Kidney (tissue), 14 donors: Measurements from ENCODE around the gene OPN1MW3. TPM values are rescaled to one million over a fixed set of nuclear protein-coding genes. Genes with fewer than 3 reads are reported as not detected.

Experiments used
- DNase-seq, 5 donors: peaks; one replicate each; pipeline ENCODE4 v3.0.0-alpha.2; 2013 to 2020
- FAIRE-seq: peaks from 2 replicates; lab custom pipeline; 2012; peaks lifted over from hg19 to GRCh38; lab: Jason Lieb, UNC
- H3K27ac ChIP-seq, 2 donors: one replicate each; pipeline ENCODE4 v1.7.0; 2013; ENCODE audit warnings: low read depth in 2 of 2, low read length in 2 of 2, inconsistent platforms in 1 of 2
- H3K27me3 ChIP-seq: one replicate; pipeline ENCODE4 v1.7.1; 2013; ENCODE audit warnings: low read length, inconsistent platforms; ENCODE audit not compliant: control insufficient read depth, insufficient read depth
- H3K36me3 ChIP-seq, 3 donors: one replicate each; pipeline versions ENCODE4 v1.7.0 to v1.7.1; 2013; ENCODE audit warnings: low read length in 3 of 3, control low read depth in 1 of 3, inconsistent platforms in 1 of 3; ENCODE audit not compliant: insufficient read depth in 3 of 3, control insufficient read depth in 2 of 3
- H3K4me1 ChIP-seq, 3 donors: one replicate each; pipeline versions ENCODE4 v1.7.0 to v1.7.1; 2013; ENCODE audit warnings: low read length in 3 of 3, inconsistent platforms in 1 of 3, low read depth in 1 of 3; ENCODE audit not compliant: control insufficient read depth in 2 of 3, insufficient read depth in 2 of 3
- H3K4me3 ChIP-seq, 3 donors: one replicate each; pipeline versions ENCODE4 v1.7.0 to v1.8.1; 2013; ENCODE audit warnings: low read length in 3 of 3, control low read depth in 1 of 3, inconsistent platforms in 1 of 3
- H3K9ac ChIP-seq, 3 donors: one replicate each; pipeline versions ENCODE4 v1.7.0 to v1.7.1; 2013; ENCODE audit warnings: low read length in 3 of 3, control low read depth in 1 of 3, inconsistent platforms in 1 of 3
- H3K9me3 ChIP-seq, 3 donors: one replicate each; pipeline versions ENCODE4 v1.7.0 to v1.7.1; 2013; ENCODE audit warnings: low read length in 3 of 3, control low read depth in 1 of 3, inconsistent platforms in 1 of 3; ENCODE audit not compliant: control insufficient read depth in 2 of 3, insufficient read depth in 1 of 3
- intact Hi-C: fragments of 100-400 bp; cut with DNase I; formaldehyde crosslinking; loops from one replicate; pipeline ENCODE4 v1.11.1; 2022
- polyA plus RNA-seq: library from polyadenylated mRNA; stranded (reverse); fragments of 350-450 nt; fragmentation: Illumina TruSeq; extraction: RNeasy Lipid Tissue Mini Kit (QIAGEN cat#74804); gene quantifications from one replicate; pipeline ENCODE4 v1.2.3, GENCODE V29; 2014; ENCODE audit warnings: low read depth, low replicate concordance; ENCODE audit not compliant: insufficient read depth
- total RNA-seq: library from RNA; stranded (reverse); fragmentation: NEBNext Ultra II Directional; extraction: Animal tissue kit (Norgen Biotek cat#: 25700); gene quantifications from one replicate; pipeline ENCODE4 v1.2.1, GENCODE V29; 2021
- TF ChIP-seq, protein P1 (sequence below): IDR thresholded peaks from 3 replicates; pipeline ENCODE4 v1.5.1; 2012; ENCODE audit warnings: mild to moderate bottlenecking, moderate library complexity, borderline replicate concordance; ENCODE audit not compliant: insufficient read depth; ENCODE audit errors: extremely low read depth
- donor health status: control.
- donor health status: control.
- donor health status: control.
- donor health status: control.
- donor health status: control.
- donor health status: DM: yes; HTN: yes; CAD: no.
- donor health status: Normal renal cell carcinoma (clear cell type).

OPN1MW3 gene
- total and polyA plus RNA-seq, 2 donors from 2014 or later = not detected

DNA sequence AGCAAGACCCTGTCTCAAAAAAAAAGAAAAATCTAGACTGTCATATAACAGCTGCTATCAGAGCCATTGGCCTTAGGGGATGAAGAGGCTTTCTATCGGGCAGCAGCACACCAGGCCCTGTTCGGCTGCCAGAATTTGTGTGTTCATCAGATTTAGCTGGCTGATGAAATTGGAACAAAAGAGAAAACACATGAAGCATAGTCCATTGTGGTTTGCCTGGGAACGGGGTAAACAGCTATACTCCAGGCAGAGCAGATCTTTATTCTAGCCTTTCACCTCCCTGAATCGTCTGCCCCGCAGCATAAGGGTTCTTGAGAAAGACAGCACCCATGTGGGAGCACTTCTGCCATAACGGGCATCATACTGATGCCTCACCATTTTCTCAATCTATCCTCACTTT lies 49.8 kb downstream of the OPN1MW3 start:
- no peak overlapping the region for H3K9ac ChIP-seq
- H3K27ac ChIP-seq = no peak overlapping the region
- TF ChIP-seq, protein P1, sequence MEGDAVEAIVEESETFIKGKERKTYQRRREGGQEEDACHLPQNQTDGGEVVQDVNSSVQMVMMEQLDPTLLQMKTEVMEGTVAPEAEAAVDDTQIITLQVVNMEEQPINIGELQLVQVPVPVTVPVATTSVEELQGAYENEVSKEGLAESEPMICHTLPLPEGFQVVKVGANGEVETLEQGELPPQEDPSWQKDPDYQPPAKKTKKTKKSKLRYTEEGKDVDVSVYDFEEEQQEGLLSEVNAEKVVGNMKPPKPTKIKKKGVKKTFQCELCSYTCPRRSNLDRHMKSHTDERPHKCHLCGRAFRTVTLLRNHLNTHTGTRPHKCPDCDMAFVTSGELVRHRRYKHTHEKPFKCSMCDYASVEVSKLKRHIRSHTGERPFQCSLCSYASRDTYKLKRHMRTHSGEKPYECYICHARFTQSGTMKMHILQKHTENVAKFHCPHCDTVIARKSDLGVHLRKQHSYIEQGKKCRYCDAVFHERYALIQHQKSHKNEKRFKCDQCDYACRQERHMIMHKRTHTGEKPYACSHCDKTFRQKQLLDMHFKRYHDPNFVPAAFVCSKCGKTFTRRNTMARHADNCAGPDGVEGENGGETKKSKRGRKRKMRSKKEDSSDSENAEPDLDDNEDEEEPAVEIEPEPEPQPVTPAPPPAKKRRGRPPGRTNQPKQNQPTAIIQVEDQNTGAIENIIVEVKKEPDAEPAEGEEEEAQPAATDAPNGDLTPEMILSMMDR = no peak
- H3K9me3 ChIP-seq = no peaks in the 10 kb centered on the region
- no peak overlapping the region for H3K4me3 ChIP-seq
- no peaks in the 10 kb centered on the region for H3K27me3 ChIP-seq
- intact Hi-C loops = no loop called here
- H3K36me3 ChIP-seq = no peaks in the 10 kb centered on the region
- no peaks in the 10 kb centered on the region for H3K4me1 ChIP-seq
- FAIRE-seq = no peak
- DNase-seq = no peak

- peak in 4 of 5 donors; percentile 50 to 62 (median 56) for DNase-seq
- Histone ChIP-seq H3K4me3 (no peak overlapping the region), H3K27me3 (no peaks in the 10 kb centered on the region), H3K9ac (no peak overlapping the region), H3K4me1 (no peaks in the 10 kb centered on the region), H3K27ac (no peak overlapping the region), H3K9me3 (no peaks in the 10 kb centered on the region), H3K36me3 (no peaks in the 10 kb centered on the region)
- no peak for FAIRE-seq
- intact Hi-C loops = no loop called here
- TF ChIP-seq, protein P1 = peak; percentile 55
Measured at GRCh38 chrX:154308108-154308946, 50.9 kb downstream of the OPN1MW3 start.

- Histone ChIP-seq H3K9me3 (no peaks in the 10 kb centered on the region), H3K4me1 (no peaks in the 10 kb centered on the region), H3K27ac (no peak overlapping the region), H3K27me3 (no peaks in the 10 kb centered on the region), H3K4me3 (no peak overlapping the region), H3K36me3 (no peaks in the 10 kb centered on the region), H3K9ac (no peak overlapping the region)
- DNase-seq (no peak), FAIRE-seq (no peak)
- TF ChIP-seq, protein P1 = no peak
- intact Hi-C loops = no loop called here
Measured at GRCh38 chrX:154309041-154309775, 51.8 kb downstream of the OPN1MW3 start.
